ENCODE data around the gene MYH9. TPM values are rescaled to one million over a fixed set of nuclear protein-coding genes. Genes with fewer than 3 reads are reported as not detected.
A peak's percentile ranks its signal among the peaks of the same experiment; 100 is the strongest.
"Not testable (repeated sequence)": the region's sequence is repeated elsewhere in the genome, so short reads cannot be mapped to it uniquely, and the experiment has no call there.

MYH9 gene
- total and polyA plus RNA-seq, 4 donors: 170 to 1,890 (median 1,068) TPM

DNA sequence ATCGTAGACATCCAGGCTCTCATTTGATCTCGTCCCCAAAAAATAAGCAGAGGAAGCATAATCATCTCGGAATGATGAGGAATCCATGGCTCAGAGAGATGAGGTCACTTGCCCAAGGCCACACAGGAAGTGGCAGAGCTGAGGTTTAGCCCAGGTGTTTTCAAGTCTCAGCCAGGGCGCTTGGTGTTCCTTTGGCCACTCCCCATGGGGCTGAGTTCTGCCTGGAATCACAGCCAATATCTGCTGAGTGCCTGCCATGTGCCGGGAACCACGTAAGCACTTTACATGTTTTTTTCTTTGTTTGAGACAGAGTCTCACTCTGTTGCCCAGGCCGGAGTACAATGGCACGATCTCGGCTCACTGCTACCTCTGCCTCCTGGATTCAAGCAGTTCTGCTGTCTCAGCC, 29.5 kb upstream of the MYH9 start:
- ATAC-seq (ENCODE audit: low FRiP score) (no peak), DNase-seq (no peak)
- Histone ChIP-seq H3K4me3 (ENCODE audit: low read length in 2 of 2) (no peak overlapping the region), H3K36me3 (ENCODE audit: control insufficient read depth in 1 of 2, insufficient read depth in 2 of 2, low read length in 1 of 2) (no peaks in the 10 kb centered on the region), H3K4me1 (ENCODE audit: control insufficient read depth in 1 of 2, insufficient read depth in 2 of 2, low read length in 2 of 2) (no peaks in the 10 kb centered on the region), H3K27me3 (ENCODE audit: control insufficient read depth in 1 of 2, insufficient read depth in 2 of 2, low read length in 1 of 2) (no peaks in the 10 kb centered on the region), H3K27ac (ENCODE audit: low read depth in 1 of 2, low read length in 2 of 2) (no peak overlapping the region), H3K9me3 (ENCODE audit: control insufficient read depth, low read length) (no peaks in the 10 kb centered on the region)
- WGBS, 2 donors: 56 to 60% methylated on average over 9 of the region's 9 CpGs
- intact Hi-C loops (cut with DNase I): no loop called here

DNA sequence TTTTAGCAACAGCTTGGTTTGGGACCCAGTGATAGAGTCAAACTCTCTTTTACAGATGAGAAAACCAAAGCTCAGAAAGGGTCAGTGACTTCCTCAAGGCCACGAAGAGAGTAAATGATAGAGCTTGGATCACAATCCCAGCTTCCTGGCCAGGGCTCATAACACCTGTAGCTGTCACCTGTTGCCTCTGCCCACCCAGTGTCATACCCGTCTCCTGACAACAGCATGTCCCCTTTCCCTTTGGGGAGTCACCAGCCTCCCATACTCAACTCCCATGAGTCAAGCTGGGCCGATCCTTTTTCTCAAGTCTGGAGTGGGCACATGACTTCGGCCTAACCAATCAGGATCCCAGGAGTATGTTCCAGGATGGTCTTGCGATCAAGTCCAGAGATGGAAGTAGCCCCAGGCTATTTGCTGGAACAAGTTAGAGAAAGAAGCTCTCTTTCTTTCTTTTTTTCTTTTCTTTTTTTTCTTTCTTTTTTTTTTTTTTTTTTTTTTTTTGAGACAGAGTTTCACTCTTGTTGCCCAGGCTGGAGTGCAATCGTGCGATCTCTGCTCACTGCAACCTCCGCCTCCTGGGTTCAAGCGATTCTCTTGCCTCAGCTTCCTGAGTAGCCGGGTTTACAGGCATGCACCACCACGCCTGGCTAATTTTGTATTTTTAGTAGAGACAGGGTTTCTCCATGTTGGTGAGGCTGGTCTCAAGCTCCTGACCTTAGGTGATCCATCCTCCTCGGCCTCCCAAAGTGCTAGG, 27.8 kb upstream of the MYH9 start:
- no peaks in the 10 kb centered on the region for H3K9me3 ChIP-seq (ENCODE audit: control insufficient read depth, low read length)
- no peaks in the 10 kb centered on the region for H3K4me1 ChIP-seq (ENCODE audit: control insufficient read depth in 1 of 2, insufficient read depth in 2 of 2, low read length in 2 of 2)
- H3K4me3 ChIP-seq (ENCODE audit: low read length in 2 of 2): no peak overlapping the region
- WGBS, 2 donors: 92 to 93% methylated on average over 12 of the region's 12 CpGs
- H3K36me3 ChIP-seq (ENCODE audit: control insufficient read depth in 1 of 2, insufficient read depth in 2 of 2, low read length in 1 of 2): no peaks in the 10 kb centered on the region
- intact Hi-C loops (cut with DNase I): no loop called here
- no peaks in the 10 kb centered on the region for H3K27me3 ChIP-seq (ENCODE audit: control insufficient read depth in 1 of 2, insufficient read depth in 2 of 2, low read length in 1 of 2)
- ATAC-seq (ENCODE audit: low FRiP score) (no peak), DNase-seq (no peak)
- no peak overlapping the region for H3K27ac ChIP-seq (ENCODE audit: low read depth in 1 of 2, low read length in 2 of 2)

DNA sequence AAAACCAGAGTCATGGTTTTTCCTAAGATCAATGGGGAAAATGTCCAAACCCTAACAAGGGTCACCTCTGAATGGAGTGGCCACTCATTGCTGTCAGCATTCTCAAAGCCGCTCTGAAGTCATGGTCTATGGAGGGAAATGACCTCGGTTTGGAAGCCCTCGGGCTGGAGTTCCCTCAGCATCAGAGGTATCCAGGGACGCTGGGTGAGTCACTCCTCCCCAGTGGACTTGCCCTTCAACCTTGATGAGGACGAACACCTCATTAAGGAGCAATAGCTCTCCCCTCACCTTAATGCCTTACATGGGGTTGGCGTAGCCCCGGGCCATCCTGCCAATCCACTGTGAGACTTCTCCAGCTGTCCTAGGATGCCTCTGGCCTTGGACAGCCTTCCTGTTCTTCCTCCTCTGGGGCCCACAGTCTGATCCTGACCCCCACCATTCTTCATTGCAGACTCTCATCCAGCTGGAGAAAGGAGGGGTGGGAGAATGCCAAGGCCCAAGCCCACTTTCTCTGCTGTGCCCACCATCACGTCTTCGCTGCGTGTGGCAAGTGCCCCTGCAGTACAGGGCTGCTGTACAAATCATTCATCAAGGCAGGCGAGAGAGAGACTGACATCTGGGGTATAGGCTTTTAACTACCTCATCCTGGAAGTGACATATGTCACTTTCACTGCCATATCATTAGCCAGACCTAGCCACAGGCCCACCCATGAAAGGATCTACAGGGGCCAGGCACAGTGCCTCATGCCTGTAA, 25.4 kb upstream of the MYH9 start:
- no peak overlapping the region for H3K27ac ChIP-seq (ENCODE audit: low read depth in 1 of 2, low read length in 2 of 2)
- WGBS, 2 donors: 87 to 89% methylated on average over 11 of the region's 11 CpGs
- H3K4me1 ChIP-seq (ENCODE audit: control insufficient read depth in 1 of 2, insufficient read depth in 2 of 2, low read length in 2 of 2): no peaks in the 10 kb centered on the region
- no peaks in the 10 kb centered on the region for H3K9me3 ChIP-seq (ENCODE audit: control insufficient read depth, low read length)
- H3K4me3 ChIP-seq (ENCODE audit: low read length in 2 of 2): no peak overlapping the region
- no peaks in the 10 kb centered on the region for H3K27me3 ChIP-seq (ENCODE audit: control insufficient read depth in 1 of 2, insufficient read depth in 2 of 2, low read length in 1 of 2)
- no peak for DNase-seq
- H3K36me3 ChIP-seq (ENCODE audit: control insufficient read depth in 1 of 2, insufficient read depth in 2 of 2, low read length in 1 of 2): no peaks in the 10 kb centered on the region
- ATAC-seq (ENCODE audit: low FRiP score): no peak
- intact Hi-C loops (cut with DNase I): no loop called here

DNA sequence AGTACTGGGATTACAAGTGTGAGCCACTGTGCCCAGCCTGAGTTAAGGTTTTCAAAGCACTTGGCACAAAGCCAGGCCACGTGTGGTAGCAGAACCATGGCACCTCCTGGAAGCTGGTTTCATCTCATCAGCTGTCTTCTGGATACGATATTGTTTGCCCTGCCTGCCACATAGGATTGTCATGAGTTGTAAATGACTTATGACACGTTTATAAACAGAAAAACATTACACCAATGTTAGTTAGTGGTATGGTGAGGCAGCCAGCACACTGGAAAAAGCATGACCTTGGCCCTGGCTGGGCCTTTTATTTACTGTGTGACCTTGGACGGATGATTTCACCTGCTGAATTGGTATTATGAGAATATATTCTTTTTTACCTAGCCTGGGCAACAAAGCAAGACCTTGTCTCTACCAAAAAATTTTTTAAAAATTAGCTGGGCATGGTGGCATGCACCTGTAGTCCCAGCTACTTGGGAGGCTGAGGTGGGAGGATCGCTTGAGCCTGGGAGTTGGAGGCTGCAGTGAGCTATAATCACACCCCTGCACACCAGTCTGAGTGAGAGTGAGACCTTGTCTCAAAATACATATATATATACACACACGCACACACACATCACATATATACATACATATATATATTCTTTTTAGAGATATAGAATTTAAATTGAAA, 24.0 kb upstream of the MYH9 start:
- Histone ChIP-seq H3K4me3 (ENCODE audit: low read length in 2 of 2) (no peak overlapping the region), H3K27me3 (ENCODE audit: control insufficient read depth in 1 of 2, insufficient read depth in 2 of 2, low read length in 1 of 2) (no peaks in the 10 kb centered on the region), H3K36me3 (ENCODE audit: control insufficient read depth in 1 of 2, insufficient read depth in 2 of 2, low read length in 1 of 2) (no peaks in the 10 kb centered on the region), H3K9me3 (ENCODE audit: control insufficient read depth, low read length) (no peaks in the 10 kb centered on the region), H3K4me1 (ENCODE audit: control insufficient read depth in 1 of 2, insufficient read depth in 2 of 2, low read length in 2 of 2) (no peaks in the 10 kb centered on the region), H3K27ac (ENCODE audit: low read depth in 1 of 2, low read length in 2 of 2) (no peak overlapping the region)
- no peak for ATAC-seq (ENCODE audit: low FRiP score)
- 77 to 78% methylated on average over 6 of the region's 6 CpGs for WGBS, 2 donors
- DNase-seq: no peak
- intact Hi-C loops (cut with DNase I): no loop called here

DNA sequence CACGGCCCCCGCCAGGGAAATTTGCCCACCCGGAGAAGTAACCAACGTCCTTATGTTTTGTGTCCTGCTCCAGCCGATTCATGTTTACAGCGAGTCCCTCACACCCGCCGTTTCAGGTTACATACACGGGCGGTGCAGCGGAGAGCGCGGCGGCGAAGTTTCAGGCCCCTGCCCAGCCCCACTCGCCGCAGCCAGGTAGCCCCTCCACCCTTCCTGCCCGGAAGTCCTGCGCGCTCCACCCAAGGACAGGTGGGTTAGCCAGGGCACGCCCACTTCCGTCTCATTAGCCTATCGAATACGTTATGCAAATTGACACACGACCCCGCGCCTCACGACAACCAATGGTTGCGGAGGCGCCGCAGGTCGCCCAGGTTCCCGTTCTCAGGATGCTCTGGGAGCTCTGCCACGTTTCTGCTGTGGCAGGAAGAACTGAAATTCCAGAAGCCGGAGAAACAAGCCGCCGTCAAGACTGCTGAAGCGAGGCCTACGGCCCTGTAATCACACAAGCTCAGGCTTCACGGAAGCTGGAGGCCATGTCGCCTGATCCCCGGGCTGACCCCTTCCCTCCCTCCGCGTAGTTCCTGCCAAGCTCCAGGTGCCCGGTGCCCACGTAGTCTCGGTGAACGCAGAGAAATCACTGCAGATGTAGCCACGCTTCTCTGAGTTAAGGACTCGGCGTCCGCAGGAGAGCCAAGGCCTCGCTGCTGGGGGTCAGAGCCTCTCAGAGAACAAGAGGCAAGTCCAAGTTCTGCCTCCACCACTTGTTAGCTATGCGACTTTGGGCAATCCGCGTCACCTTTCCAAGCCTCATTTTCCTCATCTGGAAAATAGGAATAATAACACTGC, 22.4 kb upstream of the MYH9 start:
- H3K4me3 ChIP-seq (ENCODE audit: low read length in 2 of 2): no peak overlapping the region
- 18 to 20% methylated on average over 56 of the region's 56 CpGs for WGBS, 2 donors
- intact Hi-C loops (cut with DNase I): no loop called here
- peak; percentile 78 for ATAC-seq (ENCODE audit: low FRiP score)
- H3K27ac ChIP-seq (ENCODE audit: low read depth in 1 of 2, low read length in 2 of 2): peak overlapping the region in 1 of 2 donors; percentile 11
- H3K36me3 ChIP-seq (ENCODE audit: control insufficient read depth in 1 of 2, insufficient read depth in 2 of 2, low read length in 1 of 2): no peaks in the 10 kb centered on the region
- peak; percentile 76 to 84 for DNase-seq
- no peaks in the 10 kb centered on the region for H3K9me3 ChIP-seq (ENCODE audit: control insufficient read depth, low read length)
- H3K27me3 ChIP-seq (ENCODE audit: control insufficient read depth in 1 of 2, insufficient read depth in 2 of 2, low read length in 1 of 2): no peaks in the 10 kb centered on the region
- H3K4me1 ChIP-seq (ENCODE audit: control insufficient read depth in 1 of 2, insufficient read depth in 2 of 2, low read length in 2 of 2): no peaks in the 10 kb centered on the region

DNA sequence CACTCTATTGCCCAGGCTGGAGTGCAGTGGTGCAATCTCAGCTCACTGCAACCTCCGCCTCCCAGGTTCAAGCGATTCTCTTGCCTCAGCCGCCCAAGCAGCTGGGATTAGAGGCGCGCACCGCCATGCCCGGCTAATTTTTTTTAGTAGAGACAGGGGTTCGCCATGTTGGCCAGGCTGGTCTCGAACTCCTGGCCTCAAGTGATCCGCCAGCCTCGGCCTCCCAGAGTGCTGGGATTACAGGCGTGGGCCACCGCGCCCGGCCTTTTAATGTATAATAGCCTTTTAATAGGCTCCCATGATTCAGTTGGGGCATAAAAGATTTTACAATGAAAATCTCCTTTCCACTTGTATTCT, 21.8 kb upstream of the MYH9 start:
- ATAC-seq (ENCODE audit: low FRiP score); H3K27ac ChIP-seq (ENCODE audit: low read depth in 1 of 2, low read length in 2 of 2); H3K4me3 ChIP-seq (ENCODE audit: low read length in 2 of 2); intact Hi-C loops (cut with DNase I); H3K36me3 ChIP-seq (ENCODE audit: control insufficient read depth in 1 of 2, insufficient read depth in 2 of 2, low read length in 1 of 2); H3K27me3 ChIP-seq (ENCODE audit: control insufficient read depth in 1 of 2, insufficient read depth in 2 of 2, low read length in 1 of 2); H3K4me1 ChIP-seq (ENCODE audit: control insufficient read depth in 1 of 2, insufficient read depth in 2 of 2, low read length in 2 of 2); H3K9me3 ChIP-seq (ENCODE audit: control insufficient read depth, low read length); DNase-seq: not testable (repeated sequence)
- 84 to 86% methylated on average over 15 of the region's 15 CpGs for WGBS, 2 donors

DNA sequence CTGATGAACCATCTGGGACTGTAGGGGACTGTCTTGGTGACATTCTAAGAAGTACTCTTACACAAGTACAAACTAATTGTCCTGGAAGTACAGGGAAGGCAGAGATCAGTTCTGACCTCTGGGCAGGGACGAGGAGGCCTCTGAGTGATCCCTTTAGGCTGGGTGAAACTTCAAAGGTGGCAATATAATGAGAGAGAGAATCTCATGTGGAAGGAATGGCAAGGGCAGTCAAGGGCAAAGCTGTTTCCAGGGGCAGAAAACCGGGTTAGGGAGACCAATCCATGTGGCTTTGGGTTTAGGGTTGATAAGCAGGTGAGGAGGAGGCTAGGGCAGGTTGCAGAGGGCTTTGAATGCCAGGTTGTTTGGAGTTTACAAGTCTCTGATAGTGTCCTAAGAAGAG, 21.3 kb upstream of the MYH9 start:
- H3K9me3 ChIP-seq (ENCODE audit: control insufficient read depth, low read length): no peaks in the 10 kb centered on the region
- WGBS, 2 donors: 90 to 95% methylated on average over 2 of the region's 2 CpGs
- DNase-seq (no peak), ATAC-seq (ENCODE audit: low FRiP score) (no peak)
- no peaks in the 10 kb centered on the region for H3K27me3 ChIP-seq (ENCODE audit: control insufficient read depth in 1 of 2, insufficient read depth in 2 of 2, low read length in 1 of 2)
- no peaks in the 10 kb centered on the region for H3K36me3 ChIP-seq (ENCODE audit: control insufficient read depth in 1 of 2, insufficient read depth in 2 of 2, low read length in 1 of 2)
- intact Hi-C loops (cut with DNase I): no loop called here
- no peak overlapping the region for H3K4me3 ChIP-seq (ENCODE audit: low read length in 2 of 2)
- H3K4me1 ChIP-seq (ENCODE audit: control insufficient read depth in 1 of 2, insufficient read depth in 2 of 2, low read length in 2 of 2): no peaks in the 10 kb centered on the region
- H3K27ac ChIP-seq (ENCODE audit: low read depth in 1 of 2, low read length in 2 of 2): no peak overlapping the region

DNA sequence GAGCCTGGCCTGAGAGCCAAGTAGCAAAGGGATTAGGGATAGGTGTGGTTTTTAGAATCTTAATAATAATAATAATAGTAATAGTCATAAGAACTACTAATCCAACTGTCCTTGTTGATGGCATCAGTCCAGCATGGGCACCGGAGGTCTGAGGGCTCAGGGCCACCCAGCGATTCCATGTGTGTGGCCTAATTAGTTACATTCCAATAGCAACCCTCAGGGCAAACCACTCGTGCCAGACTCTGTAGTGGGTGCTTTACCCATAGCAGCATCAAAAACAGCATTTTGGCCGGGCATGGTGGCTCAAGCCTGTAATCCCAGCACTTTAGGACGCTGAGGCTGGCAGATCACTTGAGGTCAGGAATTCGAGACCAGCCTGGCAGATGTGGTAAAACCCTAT, 19.0 kb upstream of the MYH9 start:
- H3K4me3 ChIP-seq (ENCODE audit: low read length in 2 of 2): no peak overlapping the region
- H3K4me1 ChIP-seq (ENCODE audit: control insufficient read depth in 1 of 2, insufficient read depth in 2 of 2, low read length in 2 of 2): no peaks in the 10 kb centered on the region
- intact Hi-C loops (cut with DNase I): no loop called here
- H3K9me3 ChIP-seq (ENCODE audit: control insufficient read depth, low read length): no peaks in the 10 kb centered on the region
- ATAC-seq (ENCODE audit: low FRiP score): no peak
- H3K27ac ChIP-seq (ENCODE audit: low read depth in 1 of 2, low read length in 2 of 2): no peak overlapping the region
- no peak for DNase-seq
- no peaks in the 10 kb centered on the region for H3K36me3 ChIP-seq (ENCODE audit: control insufficient read depth in 1 of 2, insufficient read depth in 2 of 2, low read length in 1 of 2)
- no peaks in the 10 kb centered on the region for H3K27me3 ChIP-seq (ENCODE audit: control insufficient read depth in 1 of 2, insufficient read depth in 2 of 2, low read length in 1 of 2)
- WGBS, 2 donors: 87 to 90% methylated on average over 6 of the region's 6 CpGs

Measured in aorta (tissue), 5 donors.